Prostate gland (tissue), 2 donors: ENCODE results near the gene ENAH.

ENCODE experiments used
- CTCF ChIP-seq, 4 experiments: fragments of 200-600 bp in 2 of 4; fragments of 450-650 bp in 2 of 4; sonication (generic) in 2 of 4; IDR thresholded peaks; 1 replicate in 3 of 4; 2 replicates in 1 of 4; pipeline ENCODE4 v1.5.1; 2016 to 2019; ENCODE audit warnings: antibody characterized with exemption in 4 of 4, mild to moderate bottlenecking in 2 of 4, moderate library complexity in 2 of 4
- POLR2A ChIP-seq: fragments of 450-650 bp; IDR thresholded peaks from one replicate; pipeline ENCODE4 v1.6.1; 2016; ENCODE audit warnings: antibody characterized with exemption, mild to moderate bottlenecking
- POLR2AphosphoS5 ChIP-seq: sonication (generic); formaldehyde crosslinking; IDR thresholded peaks from one replicate; pipeline ENCODE4 v1.6.1; 2017; ENCODE audit warnings: antibody characterized with exemption

GRCh38 chr1:225534135-225534534, 118.8 kb downstream of the ENAH start:
- TF ChIP-seq CTCF (IDR thresholded peaks at IDR 0.05) (no peak), POLR2A (no peak), POLR2AphosphoS5 (no peak)
